GM23338 (cell line): ENCODE data around the gene ILKAP. TPM values are rescaled to one million over a fixed set of nuclear protein-coding genes. Genes with fewer than 3 reads are reported as not detected.

Experiments
- CREB1 ChIP-seq: fragments of 250-450 bp; sonication (Bioruptor Pico); IDR thresholded peaks from 2 replicates; pipeline ENCODE4 v1.5.0; 2020; ENCODE audit warnings: low read depth, mild to moderate bottlenecking, moderate library complexity
- EZH2 ChIP-seq: fragments of 200-600 bp; sonication (generic); IDR thresholded peaks from one replicate; pipeline ENCODE4 v1.8.0; 2017; ENCODE audit warnings: antibody characterized with exemption, mild to moderate bottlenecking, low read depth; ENCODE audit not compliant: unreplicated experiment
- EZH2phosphoT487 ChIP-seq: fragments of 200-600 bp; sonication (generic); IDR thresholded peaks from one replicate; pipeline ENCODE4 v1.8.1; 2018; ENCODE audit warnings: antibody characterized with exemption; ENCODE audit not compliant: unreplicated experiment
- NANOG ChIP-seq: IDR thresholded peaks from 2 replicates; pipeline ENCODE4 v1.6.1; 2016; ENCODE audit warnings: antibody characterized with exemption, borderline replicate concordance
- POLR2AphosphoS5 ChIP-seq: IDR thresholded peaks from 2 replicates; pipeline ENCODE4 v1.6.1; 2016; ENCODE audit warnings: antibody characterized with exemption, low read depth
- STAT1 ChIP-seq: IDR thresholded peaks from one replicate; pipeline ENCODE4 v1.6.1; 2016; ENCODE audit warnings: antibody characterized with exemption; ENCODE audit not compliant: unreplicated experiment
- ZNF114 ChIP-seq: fragments of 250-450 bp; sonication (Bioruptor Pico); IDR thresholded peaks from 2 replicates; pipeline ENCODE4 v1.5.0; 2020; ENCODE audit warnings: mild to moderate bottlenecking, moderate library complexity
- polyA plus RNA-seq: library from polyadenylated mRNA; unstranded; fragments of >200 nt; fragmentation: Nextera tagmentation; extraction: Ambion mirVana; gene quantifications from 2 replicates; pipeline ENCODE4 v1.2.1, GENCODE V29; 2016
- total RNA-seq: library from RNA; depleted of rRNA; stranded (reverse); fragments of >200 nt; shearing (Covaris generic); gene quantifications from 2 replicates; pipeline ENCODE4 v1.2.3, GENCODE V29; 2014
- TF ChIP-seq, protein P1 (sequence below): fragments of 250-450 bp; sonication (Bioruptor Pico); IDR thresholded peaks from 2 replicates; pipeline ENCODE4 v1.5.0; 2020; ENCODE audit warnings: mild to moderate bottlenecking, moderate library complexity
- TF ChIP-seq, protein P2 (sequence below): IDR thresholded peaks from 2 replicates; pipeline ENCODE4 v1.6.1; 2016; ENCODE audit warnings: antibody characterized with exemption
- TF ChIP-seq, protein P3 (sequence below): IDR thresholded peaks from one replicate; pipeline ENCODE4 v1.6.1; 2018; ENCODE audit warnings: antibody characterized with exemption; ENCODE audit not compliant: unreplicated experiment

ILKAP gene
- total and polyA plus RNA-seq, 2 experiments from 2014 or later = 17.0 to 35.9 TPM

DNA sequence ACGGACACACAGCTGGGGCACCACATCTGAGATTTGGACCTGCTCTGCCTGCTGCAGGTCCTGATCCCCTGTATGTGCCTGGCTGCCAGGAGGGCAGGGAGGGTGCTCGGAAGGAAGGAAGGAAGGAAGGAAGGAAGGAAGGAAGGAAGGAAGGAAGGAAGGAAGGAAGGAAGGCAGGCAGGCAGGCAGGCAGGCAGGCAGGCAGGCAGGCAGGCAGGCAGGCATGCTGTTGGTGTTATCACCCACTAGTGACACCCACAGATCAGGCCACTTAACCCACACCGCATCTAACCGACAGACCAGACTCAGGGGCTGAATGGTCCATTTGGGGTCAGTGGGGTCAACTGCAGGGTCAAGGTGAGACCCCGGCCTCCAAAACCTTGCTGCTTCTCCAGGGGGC is 59.2 kb downstream of the ILKAP start (continued):
- TF ChIP-seq, protein P1, sequence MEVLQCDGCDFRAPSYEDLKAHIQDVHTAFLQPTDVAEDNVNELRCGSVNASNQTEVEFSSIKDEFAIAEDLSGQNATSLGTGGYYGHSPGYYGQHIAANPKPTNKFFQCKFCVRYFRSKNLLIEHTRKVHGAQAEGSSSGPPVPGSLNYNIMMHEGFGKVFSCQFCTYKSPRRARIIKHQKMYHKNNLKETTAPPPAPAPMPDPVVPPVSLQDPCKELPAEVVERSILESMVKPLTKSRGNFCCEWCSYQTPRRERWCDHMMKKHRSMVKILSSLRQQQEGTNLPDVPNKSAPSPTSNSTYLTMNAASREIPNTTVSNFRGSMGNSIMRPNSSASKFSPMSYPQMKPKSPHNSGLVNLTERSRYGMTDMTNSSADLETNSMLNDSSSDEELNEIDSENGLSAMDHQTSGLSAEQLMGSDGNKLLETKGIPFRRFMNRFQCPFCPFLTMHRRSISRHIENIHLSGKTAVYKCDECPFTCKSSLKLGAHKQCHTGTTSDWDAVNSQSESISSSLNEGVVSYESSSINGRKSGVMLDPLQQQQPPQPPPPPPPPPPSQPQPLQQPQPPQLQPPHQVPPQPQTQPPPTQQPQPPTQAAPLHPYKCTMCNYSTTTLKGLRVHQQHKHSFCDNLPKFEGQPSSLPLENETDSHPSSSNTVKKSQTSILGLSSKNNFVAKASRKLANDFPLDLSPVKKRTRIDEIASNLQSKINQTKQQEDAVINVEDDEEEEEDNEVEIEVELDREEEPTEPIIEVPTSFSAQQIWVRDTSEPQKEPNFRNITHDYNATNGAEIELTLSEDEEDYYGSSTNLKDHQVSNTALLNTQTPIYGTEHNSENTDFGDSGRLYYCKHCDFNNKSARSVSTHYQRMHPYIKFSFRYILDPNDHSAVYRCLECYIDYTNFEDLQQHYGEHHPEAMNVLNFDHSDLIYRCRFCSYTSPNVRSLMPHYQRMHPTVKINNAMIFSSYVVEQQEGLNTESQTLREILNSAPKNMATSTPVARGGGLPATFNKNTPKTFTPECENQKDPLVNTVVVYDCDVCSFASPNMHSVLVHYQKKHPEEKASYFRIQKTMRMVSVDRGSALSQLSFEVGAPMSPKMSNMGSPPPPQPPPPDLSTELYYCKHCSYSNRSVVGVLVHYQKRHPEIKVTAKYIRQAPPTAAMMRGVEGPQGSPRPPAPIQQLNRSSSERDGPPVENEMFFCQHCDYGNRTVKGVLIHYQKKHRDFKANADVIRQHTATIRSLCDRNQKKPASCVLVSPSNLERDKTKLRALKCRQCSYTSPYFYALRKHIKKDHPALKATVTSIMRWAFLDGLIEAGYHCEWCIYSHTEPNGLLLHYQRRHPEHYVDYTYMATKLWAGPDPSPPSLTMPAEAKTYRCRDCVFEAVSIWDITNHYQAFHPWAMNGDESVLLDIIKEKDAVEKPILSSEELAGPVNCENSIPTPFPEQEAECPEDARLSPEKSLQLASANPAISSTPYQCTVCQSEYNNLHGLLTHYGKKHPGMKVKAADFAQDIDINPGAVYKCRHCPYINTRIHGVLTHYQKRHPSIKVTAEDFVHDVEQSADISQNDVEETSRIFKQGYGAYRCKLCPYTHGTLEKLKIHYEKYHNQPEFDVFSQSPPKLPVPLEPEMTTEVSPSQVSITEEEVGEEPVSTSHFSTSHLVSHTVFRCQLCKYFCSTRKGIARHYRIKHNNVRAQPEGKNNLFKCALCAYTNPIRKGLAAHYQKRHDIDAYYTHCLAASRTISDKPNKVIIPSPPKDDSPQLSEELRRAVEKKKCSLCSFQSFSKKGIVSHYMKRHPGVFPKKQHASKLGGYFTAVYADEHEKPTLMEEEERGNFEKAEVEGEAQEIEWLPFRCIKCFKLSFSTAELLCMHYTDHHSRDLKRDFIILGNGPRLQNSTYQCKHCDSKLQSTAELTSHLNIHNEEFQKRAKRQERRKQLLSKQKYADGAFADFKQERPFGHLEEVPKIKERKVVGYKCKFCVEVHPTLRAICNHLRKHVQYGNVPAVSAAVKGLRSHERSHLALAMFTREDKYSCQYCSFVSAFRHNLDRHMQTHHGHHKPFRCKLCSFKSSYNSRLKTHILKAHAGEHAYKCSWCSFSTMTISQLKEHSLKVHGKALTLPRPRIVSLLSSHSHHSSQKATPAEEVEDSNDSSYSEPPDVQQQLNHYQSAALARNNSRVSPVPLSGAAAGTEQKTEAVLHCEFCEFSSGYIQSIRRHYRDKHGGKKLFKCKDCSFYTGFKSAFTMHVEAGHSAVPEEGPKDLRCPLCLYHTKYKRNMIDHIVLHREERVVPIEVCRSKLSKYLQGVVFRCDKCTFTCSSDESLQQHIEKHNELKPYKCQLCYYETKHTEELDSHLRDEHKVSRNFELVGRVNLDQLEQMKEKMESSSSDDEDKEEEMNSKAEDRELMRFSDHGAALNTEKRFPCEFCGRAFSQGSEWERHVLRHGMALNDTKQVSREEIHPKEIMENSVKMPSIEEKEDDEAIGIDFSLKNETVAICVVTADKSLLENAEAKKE = no peak
- TF ChIP-seq ZNF114 (CRISPR knock-in tag) (no peak), EZH2 (no peak), POLR2AphosphoS5 (no peak), EZH2phosphoT487 (no peak), CREB1 (CRISPR knock-in tag) (no peak), STAT1 (no peak), NANOG (no peak)
- TF ChIP-seq, protein P2, sequence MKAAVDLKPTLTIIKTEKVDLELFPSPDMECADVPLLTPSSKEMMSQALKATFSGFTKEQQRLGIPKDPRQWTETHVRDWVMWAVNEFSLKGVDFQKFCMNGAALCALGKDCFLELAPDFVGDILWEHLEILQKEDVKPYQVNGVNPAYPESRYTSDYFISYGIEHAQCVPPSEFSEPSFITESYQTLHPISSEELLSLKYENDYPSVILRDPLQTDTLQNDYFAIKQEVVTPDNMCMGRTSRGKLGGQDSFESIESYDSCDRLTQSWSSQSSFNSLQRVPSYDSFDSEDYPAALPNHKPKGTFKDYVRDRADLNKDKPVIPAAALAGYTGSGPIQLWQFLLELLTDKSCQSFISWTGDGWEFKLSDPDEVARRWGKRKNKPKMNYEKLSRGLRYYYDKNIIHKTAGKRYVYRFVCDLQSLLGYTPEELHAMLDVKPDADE = no peak
- TF ChIP-seq, protein P3, sequence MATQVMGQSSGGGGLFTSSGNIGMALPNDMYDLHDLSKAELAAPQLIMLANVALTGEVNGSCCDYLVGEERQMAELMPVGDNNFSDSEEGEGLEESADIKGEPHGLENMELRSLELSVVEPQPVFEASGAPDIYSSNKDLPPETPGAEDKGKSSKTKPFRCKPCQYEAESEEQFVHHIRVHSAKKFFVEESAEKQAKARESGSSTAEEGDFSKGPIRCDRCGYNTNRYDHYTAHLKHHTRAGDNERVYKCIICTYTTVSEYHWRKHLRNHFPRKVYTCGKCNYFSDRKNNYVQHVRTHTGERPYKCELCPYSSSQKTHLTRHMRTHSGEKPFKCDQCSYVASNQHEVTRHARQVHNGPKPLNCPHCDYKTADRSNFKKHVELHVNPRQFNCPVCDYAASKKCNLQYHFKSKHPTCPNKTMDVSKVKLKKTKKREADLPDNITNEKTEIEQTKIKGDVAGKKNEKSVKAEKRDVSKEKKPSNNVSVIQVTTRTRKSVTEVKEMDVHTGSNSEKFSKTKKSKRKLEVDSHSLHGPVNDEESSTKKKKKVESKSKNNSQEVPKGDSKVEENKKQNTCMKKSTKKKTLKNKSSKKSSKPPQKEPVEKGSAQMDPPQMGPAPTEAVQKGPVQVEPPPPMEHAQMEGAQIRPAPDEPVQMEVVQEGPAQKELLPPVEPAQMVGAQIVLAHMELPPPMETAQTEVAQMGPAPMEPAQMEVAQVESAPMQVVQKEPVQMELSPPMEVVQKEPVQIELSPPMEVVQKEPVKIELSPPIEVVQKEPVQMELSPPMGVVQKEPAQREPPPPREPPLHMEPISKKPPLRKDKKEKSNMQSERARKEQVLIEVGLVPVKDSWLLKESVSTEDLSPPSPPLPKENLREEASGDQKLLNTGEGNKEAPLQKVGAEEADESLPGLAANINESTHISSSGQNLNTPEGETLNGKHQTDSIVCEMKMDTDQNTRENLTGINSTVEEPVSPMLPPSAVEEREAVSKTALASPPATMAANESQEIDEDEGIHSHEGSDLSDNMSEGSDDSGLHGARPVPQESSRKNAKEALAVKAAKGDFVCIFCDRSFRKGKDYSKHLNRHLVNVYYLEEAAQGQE = no peak
